ENCODE measurements around the gene SPACA6.
A peak's percentile ranks its signal among the peaks of the same experiment; 100 is the strongest.
"Not testable (repeated sequence)": the region's sequence is repeated elsewhere in the genome, so short reads cannot be mapped to it uniquely, and the experiment has no call there.

The SPACA6 gene

DNA sequence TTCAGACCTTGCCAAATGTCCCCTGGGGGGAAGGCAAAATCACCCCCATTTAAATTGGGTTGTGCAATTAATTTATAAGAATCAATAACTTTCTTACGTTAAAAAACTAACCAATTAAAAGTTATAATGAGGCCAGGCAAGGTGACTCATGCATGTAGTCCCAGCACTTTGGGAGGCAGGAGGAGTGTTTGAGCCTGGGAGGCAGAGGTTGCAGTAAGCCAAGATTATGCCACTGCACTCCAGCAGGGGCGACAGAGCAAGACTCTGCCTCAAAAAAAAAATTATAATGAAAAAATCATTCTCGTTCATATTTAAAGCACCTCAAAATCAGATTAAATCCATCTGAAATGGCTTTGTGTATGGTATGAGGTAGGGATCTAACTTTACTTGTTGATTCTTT lies 28.1 kb upstream of the SPACA6 start:
- no peaks in the 10 kb centered on the region for H3K4me1 ChIP-seq (ENCODE audit: control insufficient read depth, insufficient read depth, low read length)
- H3K36me3 ChIP-seq (ENCODE audit: control insufficient read depth, insufficient read depth, low read length): no peaks in the 10 kb centered on the region
- H3K9ac ChIP-seq (ENCODE audit: low read length): no peak overlapping the region
- H3K4me3 ChIP-seq (ENCODE audit: low read depth, low read length): no peak overlapping the region
- H3K9me3 ChIP-seq (ENCODE audit: control insufficient read depth, insufficient read depth, low read depth, low read length): no peaks in the 10 kb centered on the region
- H3K27me3 ChIP-seq (ENCODE audit: control insufficient read depth, insufficient read depth, low read length): peaks cover 16% of the 10 kb centered on the region
- H3K27ac ChIP-seq (ENCODE audit: low read depth, low read length): no peak overlapping the region

GRCh38 chr19:51668216-51668615 lies 24.9 kb upstream of the SPACA6 start:
- Histone ChIP-seq H3K27ac (ENCODE audit: low read depth, low read length) (no peak overlapping the region), H3K9me3 (ENCODE audit: control insufficient read depth, insufficient read depth, low read depth, low read length) (no peaks in the 10 kb centered on the region), H3K9ac (ENCODE audit: low read length) (no peak overlapping the region), H3K27me3 (ENCODE audit: control insufficient read depth, insufficient read depth, low read length) (peaks cover 11% of the 10 kb centered on the region), H3K4me3 (ENCODE audit: low read depth, low read length) (no peak overlapping the region), H3K36me3 (ENCODE audit: control insufficient read depth, insufficient read depth, low read length) (no peaks in the 10 kb centered on the region), H3K4me1 (ENCODE audit: control insufficient read depth, insufficient read depth, low read length) (no peaks in the 10 kb centered on the region)

DNA sequence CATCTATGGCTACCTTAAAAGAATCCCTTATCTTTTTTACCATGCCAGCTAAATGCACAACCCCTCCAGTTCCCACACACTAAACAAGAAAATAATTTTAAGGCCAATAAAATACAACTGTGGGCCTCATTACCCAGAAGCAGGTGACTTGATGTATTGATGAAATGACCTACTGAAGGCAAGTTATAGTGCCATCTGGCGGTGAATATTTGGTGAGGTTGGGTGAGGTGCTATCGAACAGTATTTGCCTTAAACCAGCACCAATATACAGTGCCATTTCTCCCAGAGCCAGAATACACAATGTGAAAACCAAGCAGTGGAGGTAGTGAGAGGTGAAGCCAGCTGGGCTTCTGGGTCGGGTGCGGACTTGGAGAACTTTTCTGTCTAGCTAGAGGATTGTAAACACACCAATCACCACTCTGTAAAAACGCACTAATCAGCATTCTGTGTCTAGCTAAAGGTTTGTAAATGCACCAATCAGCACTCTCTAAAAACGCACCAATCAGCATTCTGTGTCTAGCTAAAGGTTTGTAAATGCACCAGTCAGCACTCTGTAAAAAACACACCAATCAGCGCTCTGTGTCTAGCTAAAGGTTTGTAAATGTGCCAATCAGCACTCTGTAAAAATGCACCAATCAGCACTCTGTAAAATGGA lies 17.1 kb upstream of the SPACA6 start:
- not testable (repeated sequence) for H3K9ac ChIP-seq (ENCODE audit: low read length); H3K4me1 ChIP-seq (ENCODE audit: control insufficient read depth, insufficient read depth, low read length); H3K36me3 ChIP-seq (ENCODE audit: control insufficient read depth, insufficient read depth, low read length); H3K4me3 ChIP-seq (ENCODE audit: low read depth, low read length); H3K27ac ChIP-seq (ENCODE audit: low read depth, low read length); H3K9me3 ChIP-seq (ENCODE audit: control insufficient read depth, insufficient read depth, low read depth, low read length); H3K27me3 ChIP-seq (ENCODE audit: control insufficient read depth, insufficient read depth, low read length)

DNA sequence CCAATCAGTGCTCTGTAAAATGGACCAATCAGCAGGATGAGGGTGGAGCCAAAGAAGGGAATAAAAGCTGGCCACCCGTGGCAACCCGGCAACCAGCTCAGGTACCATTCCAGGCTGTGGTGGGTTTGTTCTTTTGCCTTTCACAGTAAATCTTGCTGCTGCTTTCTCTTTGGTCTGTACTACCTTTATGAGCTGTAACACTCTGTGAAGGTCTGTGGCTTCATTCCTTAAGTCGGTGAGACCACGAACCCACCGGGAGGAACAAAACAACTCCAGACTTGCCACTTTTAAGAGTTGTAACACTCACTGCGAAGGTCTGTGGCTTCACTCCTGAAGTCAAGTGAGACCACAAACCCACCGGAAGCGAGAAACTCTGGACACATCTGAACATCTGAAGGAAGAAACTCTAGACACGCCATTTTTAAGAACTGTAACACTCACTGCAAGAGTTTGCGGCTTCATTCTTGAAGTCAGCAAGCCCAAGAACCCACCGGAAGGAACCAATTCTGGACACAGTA lies 16.5 kb upstream of the SPACA6 start:
- no peaks in the 10 kb centered on the region for H3K27me3 ChIP-seq (ENCODE audit: control insufficient read depth, insufficient read depth, low read length)
- 0 out of 2 replicates have a peak, but pooled peaks cover 4% of the 10 kb centered on the region for H3K9me3 ChIP-seq (ENCODE audit: control insufficient read depth, insufficient read depth, low read depth, low read length)
- H3K4me3 ChIP-seq (ENCODE audit: low read depth, low read length): no peak overlapping the region
- H3K4me1 ChIP-seq (ENCODE audit: control insufficient read depth, insufficient read depth, low read length): no peaks in the 10 kb centered on the region
- no peaks in the 10 kb centered on the region for H3K36me3 ChIP-seq (ENCODE audit: control insufficient read depth, insufficient read depth, low read length)
- no peak overlapping the region for H3K9ac ChIP-seq (ENCODE audit: low read length)
- no peak overlapping the region for H3K27ac ChIP-seq (ENCODE audit: low read depth, low read length)

GRCh38 chr19:51680474-51680873 lies 12.7 kb upstream of the SPACA6 start:
- H3K9me3 ChIP-seq (ENCODE audit: control insufficient read depth, insufficient read depth, low read depth, low read length): peaks cover 15% of the 10 kb centered on the region
- no peak overlapping the region for H3K9ac ChIP-seq (ENCODE audit: low read length)
- no peaks in the 10 kb centered on the region for H3K4me1 ChIP-seq (ENCODE audit: control insufficient read depth, insufficient read depth, low read length)
- no peaks in the 10 kb centered on the region for H3K27me3 ChIP-seq (ENCODE audit: control insufficient read depth, insufficient read depth, low read length)
- H3K36me3 ChIP-seq (ENCODE audit: control insufficient read depth, insufficient read depth, low read length): no peaks in the 10 kb centered on the region
- no peak overlapping the region for H3K27ac ChIP-seq (ENCODE audit: low read depth, low read length)
- no peak overlapping the region for H3K4me3 ChIP-seq (ENCODE audit: low read depth, low read length)

DNA sequence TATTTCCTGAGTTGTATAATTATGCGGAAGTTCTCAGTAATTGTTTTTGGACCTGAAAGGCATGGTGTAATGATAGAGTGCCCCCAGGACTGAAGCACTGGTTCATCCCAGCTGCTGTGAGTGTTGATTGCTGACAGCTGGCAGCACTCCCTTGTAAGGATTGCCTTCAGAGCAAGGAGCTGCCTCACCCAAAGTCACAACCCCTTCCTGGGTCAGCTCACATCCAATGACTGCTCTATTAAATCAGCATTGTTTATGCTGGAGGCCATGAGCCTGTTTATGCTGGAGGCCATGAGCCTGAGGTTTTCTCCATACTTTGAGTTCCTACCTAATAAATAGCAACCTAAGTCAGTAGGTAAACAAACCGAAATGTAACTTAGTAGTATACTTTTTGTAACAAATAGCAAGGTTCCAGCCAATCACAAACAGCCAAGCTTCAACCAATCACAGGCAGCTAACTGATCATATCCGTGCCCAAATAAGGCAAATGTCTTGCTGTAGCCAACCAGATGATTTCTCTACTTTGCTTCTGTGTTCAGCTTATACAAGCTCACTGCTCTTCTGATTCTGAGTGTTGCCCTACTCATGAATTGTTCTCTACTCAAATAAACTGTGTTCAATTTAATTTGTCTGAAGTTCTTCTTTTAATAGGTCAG lies 11.7 kb upstream of the SPACA6 start:
- Histone ChIP-seq H3K4me3 (ENCODE audit: low read depth, low read length) (no peak overlapping the region), H3K9me3 (ENCODE audit: control insufficient read depth, insufficient read depth, low read depth, low read length) (peaks cover 18% of the 10 kb centered on the region), H3K27ac (ENCODE audit: low read depth, low read length) (no peak overlapping the region), H3K27me3 (ENCODE audit: control insufficient read depth, insufficient read depth, low read length) (no peaks in the 10 kb centered on the region), H3K36me3 (ENCODE audit: control insufficient read depth, insufficient read depth, low read length) (no peaks in the 10 kb centered on the region), H3K9ac (ENCODE audit: low read length) (no peak overlapping the region), H3K4me1 (ENCODE audit: control insufficient read depth, insufficient read depth, low read length) (no peaks in the 10 kb centered on the region)

DNA sequence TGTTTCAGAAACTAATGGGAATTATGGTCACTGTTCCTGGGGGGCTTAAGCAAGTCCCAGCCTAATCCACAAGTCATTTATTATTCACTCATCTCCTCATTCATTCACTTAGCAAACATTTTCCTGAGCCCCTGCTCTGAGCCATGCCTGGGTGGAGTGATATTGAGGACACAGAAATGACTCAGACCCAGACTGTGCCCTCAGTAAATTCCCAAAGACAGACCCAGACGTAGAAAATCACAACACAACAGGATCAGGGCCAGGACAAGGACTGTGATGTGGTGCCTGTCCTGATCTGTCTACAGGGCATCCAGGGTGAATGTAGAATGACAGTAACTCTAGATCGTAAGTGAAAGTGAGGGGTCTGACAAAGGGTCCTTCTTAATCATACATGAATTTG lies 7.0 kb upstream of the SPACA6 start:
- Histone ChIP-seq H3K4me1 (ENCODE audit: control insufficient read depth, insufficient read depth, low read length) (peaks cover 4% of the 10 kb centered on the region; the same call in 1 of the 2 replicates), H3K36me3 (ENCODE audit: control insufficient read depth, insufficient read depth, low read length) (no peaks in the 10 kb centered on the region), H3K9ac (ENCODE audit: low read length) (no peak overlapping the region), H3K4me3 (ENCODE audit: low read depth, low read length) (no peak overlapping the region), H3K9me3 (ENCODE audit: control insufficient read depth, insufficient read depth, low read depth, low read length) (peaks cover 17% of the 10 kb centered on the region), H3K27ac (ENCODE audit: low read depth, low read length) (no peak overlapping the region), H3K27me3 (ENCODE audit: control insufficient read depth, insufficient read depth, low read length) (no peaks in the 10 kb centered on the region)

- peak overlapping the region; percentile 78 for H3K9ac ChIP-seq (ENCODE audit: low read length)
- peak overlapping the region; percentile 84 for H3K4me3 ChIP-seq (ENCODE audit: low read depth, low read length)
- no peaks in the 10 kb centered on the region for H3K27me3 ChIP-seq (ENCODE audit: control insufficient read depth, insufficient read depth, low read length)
- H3K9me3 ChIP-seq (ENCODE audit: control insufficient read depth, insufficient read depth, low read depth, low read length): peaks cover 17% of the 10 kb centered on the region
- H3K36me3 ChIP-seq (ENCODE audit: control insufficient read depth, insufficient read depth, low read length): peaks cover 2% of the 10 kb centered on the region; the same call in 1 of the 2 replicates
- peaks cover 17% of the 10 kb centered on the region for H3K4me1 ChIP-seq (ENCODE audit: control insufficient read depth, insufficient read depth, low read length)
- H3K27ac ChIP-seq (ENCODE audit: low read depth, low read length): no peak overlapping the region; the same call in 1 of the 2 replicates
These were observed 5.1 kb upstream of the SPACA6 start for GRCh38 chr19:51687791-51688670.

GRCh38 chr19:51688671-51689571 lies 4.2 kb upstream of the SPACA6 start:
- peaks cover 23% of the 10 kb centered on the region for H3K4me1 ChIP-seq (ENCODE audit: control insufficient read depth, insufficient read depth, low read length)
- H3K36me3 ChIP-seq (ENCODE audit: control insufficient read depth, insufficient read depth, low read length): peaks cover 5% of the 10 kb centered on the region; the same call in 1 of the 2 replicates
- peak overlapping the region; percentile 84 for H3K4me3 ChIP-seq (ENCODE audit: low read depth, low read length)
- peaks cover 17% of the 10 kb centered on the region for H3K9me3 ChIP-seq (ENCODE audit: control insufficient read depth, insufficient read depth, low read depth, low read length)
- no peak overlapping the region; the same call in 1 of the 2 replicates for H3K27ac ChIP-seq (ENCODE audit: low read depth, low read length)
- H3K9ac ChIP-seq (ENCODE audit: low read length): peak overlapping the region; percentile 89
- no peaks in the 10 kb centered on the region for H3K27me3 ChIP-seq (ENCODE audit: control insufficient read depth, insufficient read depth, low read length)

DNA sequence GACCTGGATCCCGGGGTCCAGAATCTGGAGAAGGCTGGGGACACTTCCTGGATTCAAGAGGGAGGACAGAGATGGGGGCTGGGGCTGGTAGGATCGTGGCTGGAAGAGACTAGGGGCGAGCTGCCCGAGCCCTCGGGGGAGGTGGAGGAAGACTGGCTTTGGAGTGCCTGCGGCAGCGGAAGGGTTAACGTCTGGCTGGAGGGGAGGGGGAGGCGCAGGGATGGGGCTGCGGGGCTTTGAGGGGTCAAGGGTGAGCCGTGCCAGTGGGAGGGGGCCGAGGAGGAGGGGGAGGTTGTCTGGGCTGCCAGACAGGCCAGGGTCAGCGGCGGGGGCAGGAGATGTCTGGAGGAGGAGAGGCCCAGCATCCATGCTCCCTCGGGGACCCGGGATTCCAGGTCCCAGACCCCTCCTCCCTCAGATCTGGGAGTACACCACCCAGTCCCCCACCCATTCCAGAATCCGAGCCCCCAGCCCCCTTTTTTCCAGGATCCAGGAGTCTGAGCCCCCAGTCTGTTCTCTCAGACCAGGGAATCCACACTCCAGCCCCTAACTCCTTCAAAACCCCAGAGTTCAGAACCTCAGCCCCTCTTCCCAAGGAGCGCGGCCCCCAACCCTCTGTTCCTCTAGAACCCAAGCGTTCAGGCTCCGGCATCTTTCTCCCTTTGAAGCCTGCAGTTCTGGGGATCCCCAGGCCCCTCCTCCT lies 3.2 kb upstream of the SPACA6 start:
- Histone ChIP-seq H3K9ac (ENCODE audit: low read length) (peak overlapping the region; percentile 89), H3K27ac (ENCODE audit: low read depth, low read length) (peak overlapping the region; percentile 94)

More for the DNA sequence above, 3.2 kb upstream of the SPACA6 start:
- H3K27me3 ChIP-seq (ENCODE audit: control insufficient read depth, insufficient read depth, low read length): no peaks in the 10 kb centered on the region
- H3K4me3 ChIP-seq (ENCODE audit: low read depth, low read length): peak overlapping the region; percentile 84
- peaks cover 15% of the 10 kb centered on the region for H3K36me3 ChIP-seq (ENCODE audit: control insufficient read depth, insufficient read depth, low read length)
- H3K9me3 ChIP-seq (ENCODE audit: control insufficient read depth, insufficient read depth, low read depth, low read length): peaks cover 9% of the 10 kb centered on the region
- H3K4me1 ChIP-seq (ENCODE audit: control insufficient read depth, insufficient read depth, low read length): peaks cover 24% of the 10 kb centered on the region
